SK-N-MC (cell line): ENCODE data around the gene SCG3.
"Not testable (repeated sequence)": the region's sequence is repeated elsewhere in the genome, so short reads cannot be mapped to it uniquely, and the experiment has no call there.

Experiments used
- EZH2 ChIP-seq: fragments of 200-600 bp; sonication (generic); IDR thresholded peaks from one replicate; pipeline ENCODE4 v1.6.1; 2017; ENCODE audit warnings: antibody characterized with exemption
- POLR2AphosphoS5 ChIP-seq: IDR thresholded peaks from 2 replicates; pipeline ENCODE4 v1.6.1; 2012; ENCODE audit warnings: mild to moderate bottlenecking, low read depth, low read length, borderline replicate concordance

DNA sequence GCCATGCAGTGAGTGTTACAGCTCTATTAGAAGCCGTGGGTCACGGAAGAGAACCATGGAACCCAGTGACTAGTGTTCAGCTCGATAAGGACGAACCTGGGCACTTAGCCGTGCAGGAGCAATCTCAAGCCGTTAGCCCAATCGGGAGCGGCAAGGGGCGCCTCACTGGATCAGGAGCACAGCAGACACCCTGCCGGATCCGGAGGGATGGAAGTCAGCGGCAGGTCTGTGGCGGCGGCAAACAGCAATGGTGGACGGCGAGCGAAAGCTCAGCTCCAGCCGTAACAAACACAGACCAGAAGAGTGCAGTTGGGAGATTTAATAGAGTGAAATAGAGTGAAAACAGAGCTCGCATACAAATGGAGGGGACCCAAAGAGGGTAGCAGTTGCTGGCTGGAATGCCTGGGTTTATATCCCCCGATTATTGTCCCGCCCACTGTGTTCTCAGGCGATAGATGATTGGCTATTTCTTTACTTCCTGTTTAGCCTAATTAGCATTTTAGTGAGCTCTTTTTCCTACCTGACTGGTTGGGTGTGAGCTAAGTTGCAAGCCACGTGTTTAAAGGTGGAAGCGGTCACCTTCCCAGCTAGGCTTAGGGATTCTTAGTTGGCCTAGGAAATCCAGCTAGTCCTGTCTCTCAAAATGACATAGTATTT lies 25.8 kb upstream of the SCG3 start:
- not testable (repeated sequence) for TF ChIP-seq EZH2, POLR2AphosphoS5
